Amniotic epithelial cell (primary cell): ENCODE measurements around the gene CLEC16A.
"Not testable (repeated sequence)": the region's sequence is repeated elsewhere in the genome, so short reads cannot be mapped to it uniquely, and the experiment has no call there.

Source experiments
- DNase-seq: peaks from one replicate; pipeline ENCODE4 v3.0.0-alpha.2; 2010; ENCODE audit warnings: low read depth

CLEC16A gene

GRCh38 chr16:10944249-10945064 lies at the start of gene CLEC16A:
TSS of gene CLEC16A (plus strand) at chr16:10944564. CDS start at chr16:10944718, 154 bp downstream.
- peak; percentile 94 for DNase-seq

GRCh38 chr16:10895053-10895946 lies 49.1 kb upstream of the CLEC16A start:
- peak; percentile 23 for DNase-seq

- DNase-seq: no peak
These were observed 48.2 kb upstream of the CLEC16A start for GRCh38 chr16:10896165-10896564.

- DNase-seq: no peak
These were observed 47.6 kb upstream of the CLEC16A start for GRCh38 chr16:10896723-10897122.

GRCh38 chr16:10897134-10897533 lies 47.2 kb upstream of the CLEC16A start:
- no peak for DNase-seq

GRCh38 chr16:10902999-10903398 lies 41.4 kb upstream of the CLEC16A start:
- DNase-seq: no peak

GRCh38 chr16:10906482-10906881 lies 37.9 kb upstream of the CLEC16A start:
- DNase-seq: no peak

- no peak for DNase-seq
These were observed 37.2 kb upstream of the CLEC16A start for GRCh38 chr16:10906914-10907756.

- no peak for DNase-seq
These were observed 36.7 kb upstream of the CLEC16A start for GRCh38 chr16:10907757-10908045.

GRCh38 chr16:10911267-10911666 lies 33.1 kb upstream of the CLEC16A start:
- no peak for DNase-seq

- DNase-seq: no peak
These were observed 27.8 kb upstream of the CLEC16A start for GRCh38 chr16:10916534-10916933.

GRCh38 chr16:10918294-10919002 lies 25.9 kb upstream of the CLEC16A start:
- peak; percentile 87 for DNase-seq

GRCh38 chr16:10919003-10919351 lies 25.4 kb upstream of the CLEC16A start:
- no peak for DNase-seq

GRCh38 chr16:10920726-10921427 lies 23.5 kb upstream of the CLEC16A start:
- DNase-seq: no peak

- DNase-seq: no peak
These were observed 22.6 kb upstream of the CLEC16A start for GRCh38 chr16:10921536-10922327.

GRCh38 chr16:10922328-10923145 lies 21.8 kb upstream of the CLEC16A start:
- DNase-seq: no peak

- DNase-seq: no peak
These were observed 21.2 kb upstream of the CLEC16A start for GRCh38 chr16:10923146-10923649.

- DNase-seq: no peak
These were observed 20.6 kb upstream of the CLEC16A start for GRCh38 chr16:10923650-10924214.

GRCh38 chr16:10925285-10925684 lies 19.1 kb upstream of the CLEC16A start:
- DNase-seq: not testable (repeated sequence)
